DMS 273 (cell line): ENCODE data around the gene SSR1.
"Not testable (repeated sequence)": the region's sequence is repeated elsewhere in the genome, so short reads cannot be mapped to it uniquely, and the experiment has no call there.

Source experiments
- DNase-seq: peaks from one replicate; lab custom pipeline; 2025; ENCODE audit not compliant: unreplicated experiment; lab: John Stamatoyannopoulos, UW

Gene SSR1

DNA sequence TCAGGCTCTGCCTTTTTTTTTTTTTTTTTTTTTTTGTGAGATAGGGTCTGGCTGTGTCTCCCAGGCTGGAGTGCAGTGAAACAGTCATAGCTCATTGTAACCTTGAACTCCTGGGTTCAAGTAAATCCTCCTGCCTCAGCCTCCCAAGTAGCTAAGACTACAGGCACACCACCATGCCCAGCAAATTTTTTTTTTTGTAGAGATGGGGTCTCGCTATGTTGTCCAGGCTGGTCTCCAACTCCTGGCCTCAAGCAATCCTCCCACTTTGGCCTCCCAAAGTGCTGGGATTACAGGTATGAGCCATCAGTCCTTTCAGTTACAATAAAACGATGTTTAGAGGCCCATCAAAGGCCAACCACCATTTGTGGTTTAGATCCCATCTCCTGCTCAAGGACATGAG, 6.4 kb upstream of the SSR1 start:
- not testable (repeated sequence) for DNase-seq

DNA sequence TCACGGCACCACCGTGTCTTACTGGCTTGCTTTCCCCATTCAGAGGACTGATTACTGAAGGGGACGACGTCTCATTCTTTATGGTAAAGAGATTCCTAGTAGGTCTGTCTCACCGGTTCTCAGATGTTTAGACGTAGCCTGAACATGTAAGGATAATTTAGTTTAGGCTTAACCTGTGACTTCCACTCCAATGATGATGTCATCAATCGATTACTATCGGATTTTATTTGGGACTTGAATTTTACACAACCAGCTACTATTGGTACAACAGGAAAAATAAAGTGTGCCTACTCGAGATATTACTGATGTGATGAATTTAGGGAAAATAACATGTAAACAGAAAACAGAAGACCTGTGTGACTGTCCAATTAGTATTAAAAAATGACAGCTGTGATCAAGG, 4.5 kb upstream of the SSR1 start:
- no peak for DNase-seq

- DNase-seq, result no peak
Measured at GRCh38 chr6:7316658-7317533, 3.9 kb upstream of the SSR1 start.

- no peak for DNase-seq
Measured at GRCh38 chr6:7315948-7316365, 3.0 kb upstream of the SSR1 start.

DNA sequence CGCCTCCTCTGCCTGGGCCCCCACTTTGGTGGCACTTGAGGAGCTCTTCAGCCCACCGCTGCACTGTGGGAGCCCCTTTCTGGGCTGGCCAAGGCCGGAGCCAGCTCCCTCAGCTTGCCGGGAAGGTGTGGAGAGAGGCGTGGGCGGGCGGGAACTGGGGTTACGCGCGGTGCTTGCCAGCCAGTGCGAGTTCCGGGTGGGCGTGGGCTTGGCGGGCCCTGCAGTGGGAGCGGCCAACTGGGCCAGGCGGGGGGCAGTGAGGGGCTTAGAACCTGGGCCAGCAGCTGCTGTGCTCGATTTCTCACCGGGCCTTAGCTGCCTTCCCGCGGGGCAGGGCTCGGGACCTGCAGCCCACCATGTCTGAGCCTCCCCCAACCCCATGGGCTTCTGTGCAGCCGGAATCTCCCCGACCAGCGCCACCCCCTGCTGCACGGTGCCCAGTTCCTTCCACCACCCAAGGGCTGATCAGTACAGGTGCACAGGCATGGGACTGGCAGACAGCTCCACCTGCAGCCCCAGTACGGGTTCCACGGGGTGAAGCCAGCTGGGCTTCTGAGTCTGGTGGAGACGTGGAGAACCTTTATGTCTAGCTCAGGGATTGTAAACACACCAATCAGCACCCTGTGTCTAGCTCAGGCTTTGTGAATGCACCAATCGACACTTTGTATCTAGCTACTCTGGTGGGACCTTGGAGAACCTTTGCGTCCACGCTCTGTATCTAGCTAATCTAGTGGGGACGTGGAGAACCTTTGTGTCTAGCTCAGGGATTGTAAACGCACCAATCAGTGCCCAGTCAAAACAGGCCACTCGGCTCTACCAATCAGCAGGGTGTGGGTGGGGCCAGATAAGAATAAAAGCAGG, 2.3 kb upstream of the SSR1 start:
- DNase-seq, result not testable (repeated sequence)

GRCh38 chr6:7314414-7314813, 1.4 kb upstream of the SSR1 start:
- no peak for DNase-seq

- DNase-seq, result no peak
Measured at GRCh38 chr6:7313505-7314165, 636 bp upstream of the SSR1 start.

DNA sequence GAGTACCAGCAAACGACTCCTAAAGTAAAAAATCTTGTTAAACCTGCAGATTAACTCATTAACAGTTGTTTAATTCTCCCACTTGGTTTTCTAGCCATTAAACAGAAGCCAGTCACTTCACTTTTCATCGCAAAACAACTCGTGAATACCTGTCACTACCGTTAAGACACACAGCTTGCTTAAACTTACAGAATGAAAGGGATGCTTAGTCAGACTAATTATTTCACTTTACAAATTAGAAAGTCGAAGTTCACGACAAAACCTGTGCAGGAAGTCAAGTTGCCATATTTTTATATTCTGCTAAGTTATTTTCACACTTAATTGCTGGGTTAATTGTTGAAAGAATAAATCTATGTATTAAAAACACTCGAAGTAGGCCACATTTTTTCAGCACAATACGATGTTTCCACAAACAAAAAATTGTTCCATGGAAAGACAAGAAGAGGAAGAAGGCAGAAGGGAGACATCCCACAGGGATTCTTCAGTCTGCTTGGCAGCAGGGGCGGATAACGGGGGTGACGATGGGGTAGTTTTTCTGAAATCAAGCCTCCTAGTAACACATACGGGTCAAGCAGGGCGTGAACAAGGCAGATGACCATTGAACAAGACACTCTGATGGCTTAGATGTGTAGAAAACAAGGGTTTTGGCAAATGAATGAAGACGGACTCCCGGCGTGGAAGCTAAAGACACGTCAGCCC, 933 bp downstream of the SSR1 start:
- DNase-seq, result peak; percentile 54

- no peak for DNase-seq
Measured at GRCh38 chr6:7311176-7311575, 1.8 kb downstream of the SSR1 start.

DNA sequence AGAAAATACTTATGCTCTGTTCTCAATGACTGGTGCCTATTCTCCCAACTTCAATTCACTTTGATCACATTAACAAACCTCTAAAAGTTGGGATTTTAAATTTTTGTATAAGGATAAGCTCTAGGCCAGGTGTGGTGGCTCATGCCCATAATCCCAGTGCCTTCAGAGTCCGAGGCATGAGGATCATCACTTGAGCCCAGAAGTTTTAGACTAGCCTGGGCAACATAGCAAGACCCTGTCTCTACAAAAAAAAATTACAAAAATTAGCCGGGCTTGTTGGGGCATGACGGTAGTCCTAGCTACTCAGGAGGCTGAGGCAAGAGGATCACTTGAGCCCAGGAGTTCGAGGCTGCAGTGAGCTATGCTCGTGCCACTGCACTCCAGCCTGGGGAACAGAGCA, 3.9 kb downstream of the SSR1 start:
- no peak for DNase-seq

DNA sequence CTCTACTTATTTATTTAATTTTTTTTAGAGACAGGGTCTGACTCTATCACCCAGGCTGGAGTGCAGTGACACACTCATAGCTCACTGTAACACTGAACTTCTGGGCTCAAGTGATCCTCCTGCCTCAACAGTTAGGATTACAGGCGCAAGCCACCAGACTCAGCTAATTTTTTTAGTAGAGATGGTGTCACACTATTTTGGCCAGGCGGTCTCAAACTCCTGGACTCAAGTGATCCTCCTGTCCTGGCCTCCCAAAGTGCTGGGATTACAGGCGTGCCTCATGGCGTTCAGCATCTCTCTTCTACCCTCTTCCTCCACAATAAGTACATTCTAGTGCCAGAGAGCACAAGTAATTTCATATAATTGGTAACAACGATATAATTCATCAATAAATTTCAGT, 5.5 kb downstream of the SSR1 start:
- DNase-seq, result no peak

GRCh38 chr6:7304821-7305220, 8.2 kb downstream of the SSR1 start:
- DNase-seq, result no peak

DNA sequence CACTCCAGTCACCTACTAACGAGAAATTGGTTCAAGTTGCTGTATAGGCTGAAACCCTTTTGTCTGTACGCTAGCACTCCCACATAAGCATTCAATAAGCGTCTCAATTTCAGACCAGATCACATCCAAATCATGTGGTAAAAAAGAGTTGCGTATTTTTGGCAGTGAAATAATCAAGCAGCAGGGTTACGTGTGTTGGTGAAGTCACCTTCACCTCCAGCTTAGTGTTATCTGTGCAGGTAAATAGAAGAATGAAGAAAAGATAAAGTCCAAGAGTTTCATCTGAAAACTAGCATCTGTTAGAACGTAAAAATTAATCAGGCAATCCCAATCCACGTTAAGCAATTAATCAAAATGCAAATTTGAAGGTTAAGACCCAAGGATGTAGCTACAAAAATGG, 11.3 kb downstream of the SSR1 start:
- DNase-seq, result no peak

DNA sequence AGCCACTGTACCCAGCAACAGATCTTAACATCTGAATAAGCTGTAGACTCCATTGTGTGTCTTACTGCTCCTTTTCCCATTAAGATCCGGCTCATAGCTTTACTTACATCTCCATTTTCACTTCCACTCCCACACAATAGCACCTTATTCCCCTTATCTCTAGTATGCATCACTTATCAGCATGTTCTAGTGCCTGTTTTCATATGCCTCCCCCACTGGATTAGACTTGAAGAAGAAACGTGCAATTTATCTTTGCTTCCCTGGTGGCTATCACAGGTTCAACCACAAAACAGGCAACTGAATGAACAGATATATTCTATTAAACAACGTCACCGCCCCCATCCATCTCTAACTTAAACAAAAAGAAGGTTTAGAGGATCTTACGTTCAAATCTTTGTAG, 12.1 kb downstream of the SSR1 start:
- DNase-seq, result no peak

- no peak for DNase-seq
Measured at GRCh38 chr6:7298113-7298512, 14.9 kb downstream of the SSR1 start.

DNA sequence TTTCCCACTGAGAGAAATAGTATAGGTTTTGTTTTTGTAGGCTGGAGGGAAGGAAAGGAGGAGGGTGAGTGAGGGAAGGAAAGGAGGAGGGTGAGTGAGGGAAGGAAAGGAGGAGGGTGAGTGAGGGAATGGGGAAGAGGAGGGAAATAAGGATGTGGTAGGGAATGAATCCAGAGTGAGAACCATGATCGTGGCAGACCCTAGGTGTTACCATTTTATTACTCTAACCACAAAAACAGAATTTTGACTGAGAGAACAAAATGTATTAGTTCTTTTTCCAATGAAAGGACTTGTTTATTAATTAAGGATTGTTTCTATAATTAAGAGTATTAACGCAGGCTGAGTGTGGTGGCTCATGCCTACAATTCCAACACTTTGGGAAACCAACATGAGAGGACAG, 16.4 kb downstream of the SSR1 start:
- no peak for DNase-seq

GRCh38 chr6:7295916-7296315, 17.1 kb downstream of the SSR1 start:
- DNase-seq, result no peak

- DNase-seq, result no peak
Measured at GRCh38 chr6:7292596-7293255, 20.3 kb downstream of the SSR1 start.

GRCh38 chr6:7290079-7290478, 22.9 kb downstream of the SSR1 start:
- no peak for DNase-seq

DNA sequence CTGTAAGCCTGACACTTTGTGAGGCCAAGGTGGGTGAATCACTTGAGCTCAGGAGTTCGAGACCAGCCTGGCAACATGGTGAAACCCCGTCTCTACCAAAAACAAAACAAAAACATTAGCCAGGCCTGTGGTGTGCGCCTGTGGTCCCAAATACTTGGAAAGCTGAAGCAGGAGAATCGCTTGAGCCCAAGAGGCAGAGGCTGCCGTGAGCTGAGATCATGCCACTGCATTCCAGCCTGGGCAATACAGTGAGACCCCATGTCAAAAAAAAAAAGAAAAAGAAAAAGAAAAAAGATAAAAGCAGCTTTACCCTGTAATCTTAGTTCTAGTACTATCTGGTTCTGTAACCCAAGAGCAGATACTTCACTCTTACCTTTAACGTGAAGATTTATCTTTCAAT, 27.6 kb downstream of the SSR1 start:
- no peak for DNase-seq

- no peak for DNase-seq
Measured at GRCh38 chr6:7283676-7284075, 29.3 kb downstream of the SSR1 start.
